DOHH2 (cell line): Measurements from ENCODE around the gene FMNL2.

Experiments used
- H3F3A ChIP-seq: fragments of 200-600 bp; sonication (generic), shearing (Covaris generic); 2 replicates; pipeline ENCODE4 v1.6.0; 2016; ENCODE audit warnings: antibody characterized with exemption, mild to moderate bottlenecking; ENCODE audit not compliant: control insufficient read depth, insufficient read depth
- H3K27ac ChIP-seq: fragments of 200-600 bp; sonication (generic); 2 replicates; pipeline ENCODE4 v1.5.1; 2014; ENCODE audit warnings: low read depth, mild to moderate bottlenecking, low read length, moderate library complexity
- H3K27me3 ChIP-seq: fragments of 200-600 bp; sonication (generic); 2 replicates; pipeline ENCODE4 v1.6.1; 2014; ENCODE audit warnings: mild to moderate bottlenecking, low read length, mixed read lengths; ENCODE audit not compliant: control insufficient read depth
- H3K36me3 ChIP-seq: fragments of 200-600 bp; sonication (generic); 2 replicates; pipeline ENCODE4 v1.6.1; 2014; ENCODE audit warnings: mild to moderate bottlenecking, low read length, moderate library complexity, mixed read lengths; ENCODE audit not compliant: control insufficient read depth
- H3K4me1 ChIP-seq: fragments of 200-600 bp; sonication (generic); 2 replicates; pipeline ENCODE4 v1.6.1; 2014; ENCODE audit warnings: mild to moderate bottlenecking, low read length, mixed read lengths; ENCODE audit not compliant: control insufficient read depth
- H3K4me2 ChIP-seq: fragments of 200-600 bp; sonication (generic); 2 replicates; pipeline ENCODE4 v1.6.0; 2014; ENCODE audit warnings: mild to moderate bottlenecking, low read length, moderate library complexity
- H3K4me3 ChIP-seq: fragments of 200-600 bp; sonication (generic); 2 replicates; pipeline ENCODE4 v1.5.1; 2014; ENCODE audit warnings: mild to moderate bottlenecking, low read length, mixed read lengths
- H3K79me2 ChIP-seq: fragments of 200-600 bp; sonication (generic); 2 replicates; pipeline ENCODE4 v1.6.1; 2014; ENCODE audit warnings: mild to moderate bottlenecking, low read length, mixed read lengths; ENCODE audit not compliant: control insufficient read depth
- H3K9me2 ChIP-seq: fragments of 200-600 bp; sonication (generic); replicated peaks from 2 replicates; pipeline ENCODE4 v1.6.1; 2014; ENCODE audit warnings: mild to moderate bottlenecking, low read length, mixed read lengths; ENCODE audit not compliant: control insufficient read depth
- H3K9me3 ChIP-seq: fragments of 200-600 bp; sonication (generic); 2 replicates; pipeline ENCODE4 v1.6.1; 2014; ENCODE audit warnings: antibody characterized with exemption, low read length, mixed read lengths; ENCODE audit not compliant: control insufficient read depth, insufficient read depth
- H4K20me1 ChIP-seq: fragments of 200-600 bp; sonication (generic); 2 replicates; pipeline ENCODE4 v1.6.0; 2014; ENCODE audit warnings: low read depth, mild to moderate bottlenecking, antibody characterized with exemption, low read length, moderate library complexity; ENCODE audit not compliant: control insufficient read depth, insufficient read depth
- CTCF ChIP-seq: fragments of 200-600 bp; sonication (generic); IDR thresholded peaks from one replicate; pipeline ENCODE4 v1.5.1; 2014; ENCODE audit warnings: antibody characterized with exemption, mild to moderate bottlenecking, low read depth, low read length; ENCODE audit not compliant: poor library complexity, severe bottlenecking
- EZH2phosphoT487 ChIP-seq: fragments of 200-600 bp; sonication (generic); IDR thresholded peaks from 2 replicates; pipeline ENCODE4 v1.6.1; 2017; ENCODE audit warnings: borderline replicate concordance, mild to moderate bottlenecking, antibody characterized with exemption, low read length, moderate library complexity, mixed read lengths

FMNL2 gene

GRCh38 chr2:152620985-152621384, 286.0 kb downstream of the FMNL2 start:
- H3K4me2 ChIP-seq = no peak overlapping the region
- H3K27me3 ChIP-seq = no peaks in the 10 kb centered on the region
- no peaks in the 10 kb centered on the region for H3K4me1 ChIP-seq
- no peak overlapping the region for H3K27ac ChIP-seq
- no peaks in the 10 kb centered on the region for H3K9me2 ChIP-seq
- TF ChIP-seq EZH2phosphoT487 (no peak), CTCF (no peak)
- no peaks in the 10 kb centered on the region for H3K36me3 ChIP-seq
- H4K20me1 ChIP-seq = no peaks in the 10 kb centered on the region
- no peak overlapping the region for H3K4me3 ChIP-seq
- H3K79me2 ChIP-seq = no peaks in the 10 kb centered on the region
- H3F3A ChIP-seq = no peaks in the 10 kb centered on the region
- H3K9me3 ChIP-seq = no peaks in the 10 kb centered on the region

GRCh38 chr2:152622219-152622618, 287.2 kb downstream of the FMNL2 start:
- no peaks in the 10 kb centered on the region for H3K4me1 ChIP-seq
- no peaks in the 10 kb centered on the region for H3K9me2 ChIP-seq
- H3K9me3 ChIP-seq = no peaks in the 10 kb centered on the region
- H3K4me2 ChIP-seq = no peak overlapping the region
- H3K27me3 ChIP-seq = peaks cover 6% of the 10 kb centered on the region; the same call in 1 of the 2 replicates
- H3K36me3 ChIP-seq = no peaks in the 10 kb centered on the region
- no peaks in the 10 kb centered on the region for H3K79me2 ChIP-seq
- TF ChIP-seq CTCF (no peak), EZH2phosphoT487 (no peak)
- H3K4me3 ChIP-seq = no peak overlapping the region
- H3F3A ChIP-seq = no peaks in the 10 kb centered on the region
- H3K27ac ChIP-seq = no peak overlapping the region
- H4K20me1 ChIP-seq = no peaks in the 10 kb centered on the region

- H3K79me2 ChIP-seq = no peaks in the 10 kb centered on the region
These were observed 288.2 kb downstream of the FMNL2 start for GRCh38 chr2:152623076-152623740.

More at GRCh38 chr2:152623076-152623740, 288.2 kb downstream of the FMNL2 start:
- no peaks in the 10 kb centered on the region for H3K36me3 ChIP-seq
- no peaks in the 10 kb centered on the region for H4K20me1 ChIP-seq
- no peak for TF ChIP-seq CTCF
- TF ChIP-seq EZH2phosphoT487 = no peak
- no peak overlapping the region for H3K4me2 ChIP-seq
- H3K27me3 ChIP-seq = peaks cover 9% of the 10 kb centered on the region
- H3K9me3 ChIP-seq = no peaks in the 10 kb centered on the region
- no peaks in the 10 kb centered on the region for H3F3A ChIP-seq
- no peak overlapping the region for H3K27ac ChIP-seq
- no peaks in the 10 kb centered on the region for H3K4me1 ChIP-seq
- no peak overlapping the region for H3K4me3 ChIP-seq
- no peaks in the 10 kb centered on the region for H3K9me2 ChIP-seq
